Measurements from ENCODE around the gene TMEM231. TPM values are rescaled to one million over a fixed set of nuclear protein-coding genes. Genes with fewer than 3 reads are reported as not detected.

The TMEM231 gene
- total RNA-seq, 1 donor from 2014 or later: 12.5 TPM

DNA sequence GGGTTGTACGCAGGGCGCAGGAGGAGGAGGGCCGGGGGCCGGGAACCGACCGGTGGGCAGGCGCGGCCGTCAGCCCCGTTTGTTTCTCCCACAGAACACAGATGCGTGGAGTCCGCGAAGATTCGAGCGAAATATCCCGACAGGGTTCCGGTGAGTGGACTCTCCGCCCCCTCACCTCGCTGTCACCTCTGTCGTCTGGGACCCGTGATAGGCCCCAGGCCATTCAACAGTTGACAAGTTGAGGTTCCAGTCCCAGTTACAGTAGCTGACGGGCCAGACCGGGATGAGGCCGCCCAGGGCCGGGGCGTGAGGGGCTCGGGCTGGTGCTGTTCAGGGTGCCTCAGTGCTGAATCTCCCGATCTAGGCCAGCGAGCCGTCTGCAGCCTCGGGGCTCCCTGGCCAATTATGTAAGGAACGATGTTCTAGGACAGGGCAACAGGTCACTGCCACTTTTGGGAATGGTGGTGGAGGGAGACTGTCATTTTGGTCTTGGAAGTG lies 10.8 kb upstream of the TMEM231 start:
- DNase-seq (ENCODE audit: low read depth): no peak
- peak overlapping the region; percentile 98 for H3K4me3 ChIP-seq (ENCODE audit: low read depth, low read length)
- TF ChIP-seq, protein P1, sequence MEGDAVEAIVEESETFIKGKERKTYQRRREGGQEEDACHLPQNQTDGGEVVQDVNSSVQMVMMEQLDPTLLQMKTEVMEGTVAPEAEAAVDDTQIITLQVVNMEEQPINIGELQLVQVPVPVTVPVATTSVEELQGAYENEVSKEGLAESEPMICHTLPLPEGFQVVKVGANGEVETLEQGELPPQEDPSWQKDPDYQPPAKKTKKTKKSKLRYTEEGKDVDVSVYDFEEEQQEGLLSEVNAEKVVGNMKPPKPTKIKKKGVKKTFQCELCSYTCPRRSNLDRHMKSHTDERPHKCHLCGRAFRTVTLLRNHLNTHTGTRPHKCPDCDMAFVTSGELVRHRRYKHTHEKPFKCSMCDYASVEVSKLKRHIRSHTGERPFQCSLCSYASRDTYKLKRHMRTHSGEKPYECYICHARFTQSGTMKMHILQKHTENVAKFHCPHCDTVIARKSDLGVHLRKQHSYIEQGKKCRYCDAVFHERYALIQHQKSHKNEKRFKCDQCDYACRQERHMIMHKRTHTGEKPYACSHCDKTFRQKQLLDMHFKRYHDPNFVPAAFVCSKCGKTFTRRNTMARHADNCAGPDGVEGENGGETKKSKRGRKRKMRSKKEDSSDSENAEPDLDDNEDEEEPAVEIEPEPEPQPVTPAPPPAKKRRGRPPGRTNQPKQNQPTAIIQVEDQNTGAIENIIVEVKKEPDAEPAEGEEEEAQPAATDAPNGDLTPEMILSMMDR (conservative IDR thresholded peaks at IDR 0.05; ENCODE audit: low read depth, low read length): no peak

- TF ChIP-seq, protein P1 (conservative IDR thresholded peaks at IDR 0.05; ENCODE audit: low read depth, low read length): no peak
- DNase-seq (ENCODE audit: low read depth): no peak
These were observed 10.1 kb upstream of the TMEM231 start, which contains the start of gene GABARAPL2 for GRCh38 chr16:75566040-75566757. GABARAPL2 (plus strand) TSS chr16:75566379; CDS start chr16:75566487, 108 bp downstream.

DNA sequence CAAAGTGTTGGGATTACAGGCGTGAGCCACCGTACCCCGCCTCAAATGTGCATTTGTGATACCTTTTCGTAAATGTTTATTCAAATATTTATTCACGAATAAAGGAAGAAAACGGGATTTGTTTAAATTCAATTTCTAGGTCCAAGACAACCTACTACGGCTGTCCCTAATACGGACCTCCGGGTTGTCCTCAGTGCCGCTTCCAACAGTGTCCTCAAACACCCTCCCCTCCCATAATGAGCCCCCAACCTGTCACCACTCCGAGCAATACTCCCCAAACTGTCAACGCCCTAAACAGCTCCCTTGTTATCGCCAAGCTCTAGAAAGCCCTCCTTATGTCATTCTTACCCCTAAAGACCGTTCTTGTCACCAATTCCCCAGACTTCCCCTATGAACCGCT lies 9.6 kb upstream of the TMEM231 start:
- DNase-seq (ENCODE audit: low read depth): no peak
- TF ChIP-seq, protein P1 (conservative IDR thresholded peaks at IDR 0.05; ENCODE audit: low read depth, low read length): no peak
- H3K4me3 ChIP-seq (ENCODE audit: low read depth, low read length): peak overlapping the region; percentile 98

More at GRCh38 chr16:75566040-75566757, 10.1 kb upstream of the TMEM231 start, which contains the start of gene GABARAPL2:
- peak within 1 kb of the TSS; percentile 98 for H3K4me3 ChIP-seq (ENCODE audit: low read depth, low read length)

DNA sequence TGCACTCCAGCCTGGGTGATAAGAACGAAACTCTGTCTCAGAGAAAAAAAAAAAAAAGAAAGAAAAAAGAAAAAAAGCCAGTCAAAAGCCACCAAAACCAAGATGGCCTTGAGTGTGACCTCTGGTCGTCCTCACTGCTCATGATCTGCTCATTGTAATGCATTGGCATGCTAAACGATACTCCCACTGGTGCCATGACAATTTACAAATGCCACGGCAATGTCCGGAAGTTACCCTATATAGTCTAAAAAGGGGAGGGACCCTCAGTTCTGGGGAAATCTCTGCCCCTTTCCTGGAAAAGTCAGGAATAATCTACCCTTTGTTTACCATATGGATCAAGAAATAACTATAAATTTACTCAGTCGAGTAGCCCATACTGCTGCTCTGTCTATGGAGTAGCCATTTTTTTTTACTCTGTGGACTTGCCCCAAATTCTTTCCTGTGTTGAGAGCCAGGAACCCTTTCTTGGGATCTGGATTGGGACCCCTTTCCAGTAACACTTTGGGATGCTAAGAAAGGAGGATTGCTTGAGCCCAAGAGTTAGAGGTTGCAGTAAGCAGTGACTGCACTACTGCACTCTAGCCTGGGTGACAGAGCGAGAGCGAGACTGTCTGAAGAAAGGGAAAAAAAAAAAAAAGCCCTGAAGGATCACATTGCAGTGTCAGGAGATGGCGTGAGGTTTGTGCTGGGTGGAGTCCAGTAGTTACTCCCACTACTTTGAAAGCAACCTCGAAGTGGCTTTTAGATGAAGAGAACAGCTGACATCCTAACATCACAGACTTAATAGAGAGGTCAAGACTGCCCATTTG lies 3.7 kb upstream of the TMEM231 start:
- TF ChIP-seq, protein P1 (conservative IDR thresholded peaks at IDR 0.05; ENCODE audit: low read depth, low read length): no peak
- DNase-seq (ENCODE audit: low read depth): no peak
- H3K4me3 ChIP-seq (ENCODE audit: low read depth, low read length): no peak overlapping the region

DNA sequence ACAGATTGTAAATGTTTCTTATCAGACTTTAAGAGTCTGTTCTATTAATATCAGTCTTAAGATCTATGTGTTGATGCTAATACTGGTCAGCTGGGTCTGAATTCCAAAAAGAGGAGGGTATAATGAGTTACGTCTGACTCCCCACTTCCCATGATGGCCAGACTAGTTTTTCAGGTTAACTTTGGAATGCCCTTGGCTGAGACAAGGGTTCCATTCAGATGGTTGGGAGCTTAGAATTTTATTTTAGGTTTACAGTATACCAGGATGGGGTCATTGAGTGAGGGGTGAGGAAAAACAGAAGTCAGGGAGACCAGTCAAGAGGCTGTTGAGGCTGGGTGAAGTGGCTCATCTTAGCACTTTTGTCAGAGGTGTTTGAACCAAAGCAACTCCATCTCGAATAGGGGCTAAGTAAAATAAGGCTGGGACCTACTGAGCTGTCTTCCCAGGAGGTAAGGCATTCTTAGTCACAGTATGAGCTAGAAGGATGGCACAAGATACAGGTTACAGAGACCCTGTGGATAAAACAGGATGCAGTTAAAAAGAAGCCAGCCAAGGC lies 2.9 kb upstream of the TMEM231 start:
- TF ChIP-seq, protein P1 (conservative IDR thresholded peaks at IDR 0.05; ENCODE audit: low read depth, low read length): no peak
- DNase-seq (ENCODE audit: low read depth): no peak
- no peak overlapping the region for H3K4me3 ChIP-seq (ENCODE audit: low read depth, low read length)

GRCh38 chr16:75556431-75556950 lies 439 bp upstream of the TMEM231 start:
- no peak for DNase-seq (ENCODE audit: low read depth)
- H3K4me3 ChIP-seq (ENCODE audit: low read depth, low read length): peak overlapping the region; percentile 75
- TF ChIP-seq, protein P1 (conservative IDR thresholded peaks at IDR 0.05; ENCODE audit: low read depth, low read length): no peak

All from epithelial cell of proximal tubule (primary cell).